Neural crest cell (in vitro differentiated cells): ENCODE results near the gene VASH1. TPM values are rescaled to one million over a fixed set of nuclear protein-coding genes. Genes with fewer than 3 reads are reported as not detected.

Experiments
- DNase-seq: peaks from one replicate; pipeline ENCODE4 v3.0.0; 2021; ENCODE audit warnings: low read depth, mixed read lengths, low spot score
- H3K27ac Mint-ChIP-seq: one replicate; pipeline ENCODE4 v1.8.0; 2021; ENCODE audit warnings: mild to moderate bottlenecking, mixed read lengths; ENCODE audit not compliant: unreplicated experiment
- H3K27me3 Mint-ChIP-seq: 2 replicates; pipeline ENCODE4 v1.8.0; 2021; ENCODE audit warnings: low read depth, mild to moderate bottlenecking, mixed read lengths
- H3K36me3 Mint-ChIP-seq: 2 replicates; pipeline ENCODE4 v1.8.0; 2021; ENCODE audit warnings: low read depth, mild to moderate bottlenecking, mixed read lengths
- H3K4me1 Mint-ChIP-seq: 2 replicates; pipeline ENCODE4 v1.8.0; 2021; ENCODE audit warnings: mixed read lengths
- H3K4me3 Mint-ChIP-seq: one replicate; pipeline ENCODE4 v1.8.0; 2021; ENCODE audit warnings: mild to moderate bottlenecking, mixed read lengths
- H3K9me3 Mint-ChIP-seq: 2 replicates; pipeline ENCODE4 v1.8.0; 2021; ENCODE audit warnings: mixed read lengths
- total RNA-seq: library from RNA; stranded (reverse); gene quantifications from 2 replicates; pipeline ENCODE4 v1.2.1, GENCODE V29; 2021
- TF ChIP-seq, protein P1 (sequence below): fragments of 200-600 bp; sonication (generic); conservative IDR thresholded peaks from 2 replicates; pipeline ENCODE4 v1.5.0; 2021; ENCODE audit warnings: antibody characterized with exemption, mild to moderate bottlenecking

The VASH1 gene
- total RNA-seq, 1 donor from 2014 or later, result 72.0 TPM

- Mint-ChIP-seq H3K4me1 (peaks cover 27% of the 10 kb centered on the region), H3K27me3 (no peaks in the 10 kb centered on the region), H3K36me3 (peaks cover 7% of the 10 kb centered on the region), H3K27ac (no peak overlapping the region), H3K4me3 (no peak overlapping the region), H3K9me3 (no peaks in the 10 kb centered on the region)
- TF ChIP-seq, protein P1, sequence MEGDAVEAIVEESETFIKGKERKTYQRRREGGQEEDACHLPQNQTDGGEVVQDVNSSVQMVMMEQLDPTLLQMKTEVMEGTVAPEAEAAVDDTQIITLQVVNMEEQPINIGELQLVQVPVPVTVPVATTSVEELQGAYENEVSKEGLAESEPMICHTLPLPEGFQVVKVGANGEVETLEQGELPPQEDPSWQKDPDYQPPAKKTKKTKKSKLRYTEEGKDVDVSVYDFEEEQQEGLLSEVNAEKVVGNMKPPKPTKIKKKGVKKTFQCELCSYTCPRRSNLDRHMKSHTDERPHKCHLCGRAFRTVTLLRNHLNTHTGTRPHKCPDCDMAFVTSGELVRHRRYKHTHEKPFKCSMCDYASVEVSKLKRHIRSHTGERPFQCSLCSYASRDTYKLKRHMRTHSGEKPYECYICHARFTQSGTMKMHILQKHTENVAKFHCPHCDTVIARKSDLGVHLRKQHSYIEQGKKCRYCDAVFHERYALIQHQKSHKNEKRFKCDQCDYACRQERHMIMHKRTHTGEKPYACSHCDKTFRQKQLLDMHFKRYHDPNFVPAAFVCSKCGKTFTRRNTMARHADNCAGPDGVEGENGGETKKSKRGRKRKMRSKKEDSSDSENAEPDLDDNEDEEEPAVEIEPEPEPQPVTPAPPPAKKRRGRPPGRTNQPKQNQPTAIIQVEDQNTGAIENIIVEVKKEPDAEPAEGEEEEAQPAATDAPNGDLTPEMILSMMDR, result no peak
- no peak for DNase-seq
Measured at GRCh38 chr14:76808011-76808410, 46.7 kb downstream of the VASH1 start.

DNA sequence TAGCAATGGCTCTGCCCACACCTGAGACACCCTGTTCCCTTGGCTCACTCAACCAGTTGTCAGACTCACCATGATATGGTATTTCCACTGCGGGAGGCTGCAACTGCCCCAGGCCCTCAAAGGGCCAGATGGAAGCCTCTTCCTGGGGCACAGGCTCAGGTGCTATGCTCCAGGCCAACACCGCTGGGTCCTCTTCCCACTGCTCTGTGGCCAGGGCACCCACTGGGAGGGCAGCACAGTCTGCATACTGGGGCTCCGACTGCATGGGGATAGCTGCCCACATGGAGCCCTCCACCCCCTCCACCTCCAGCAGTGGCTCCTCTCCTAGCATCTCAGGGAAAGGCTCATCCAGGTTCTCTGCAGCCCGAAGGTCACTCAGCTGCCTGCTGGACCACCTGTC lies 47.7 kb downstream of the VASH1 start:
- Mint-ChIP-seq H3K27me3 (no peaks in the 10 kb centered on the region), H3K9me3 (no peaks in the 10 kb centered on the region), H3K4me1 (peaks cover 30% of the 10 kb centered on the region), H3K27ac (no peak overlapping the region), H3K4me3 (peak overlapping the region; percentile 74), H3K36me3 (peaks cover 7% of the 10 kb centered on the region)
- DNase-seq, result no peak
- TF ChIP-seq, protein P1, result no peak

GRCh38 chr14:76810525-76810924 lies 49.3 kb downstream of the VASH1 start:
- no peak overlapping the region for H3K27ac Mint-ChIP-seq
- H3K36me3 Mint-ChIP-seq, result peaks cover 7% of the 10 kb centered on the region
- H3K27me3 Mint-ChIP-seq, result no peaks in the 10 kb centered on the region
- no peaks in the 10 kb centered on the region for H3K9me3 Mint-ChIP-seq
- H3K4me1 Mint-ChIP-seq, result peaks cover 30% of the 10 kb centered on the region
- TF ChIP-seq, protein P1, result no peak
- H3K4me3 Mint-ChIP-seq, result peak overlapping the region; percentile 96
- DNase-seq, result no peak

GRCh38 chr14:76810953-76811400 lies 49.7 kb downstream of the VASH1 start:
- DNase-seq, result no peak
- Mint-ChIP-seq H3K9me3 (no peaks in the 10 kb centered on the region), H3K27me3 (no peaks in the 10 kb centered on the region), H3K4me1 (peaks cover 30% of the 10 kb centered on the region), H3K27ac (peak overlapping the region; percentile 44), H3K4me3 (peak overlapping the region; percentile 96), H3K36me3 (peaks cover 7% of the 10 kb centered on the region)
- TF ChIP-seq, protein P1, result peak; percentile 43

DNA sequence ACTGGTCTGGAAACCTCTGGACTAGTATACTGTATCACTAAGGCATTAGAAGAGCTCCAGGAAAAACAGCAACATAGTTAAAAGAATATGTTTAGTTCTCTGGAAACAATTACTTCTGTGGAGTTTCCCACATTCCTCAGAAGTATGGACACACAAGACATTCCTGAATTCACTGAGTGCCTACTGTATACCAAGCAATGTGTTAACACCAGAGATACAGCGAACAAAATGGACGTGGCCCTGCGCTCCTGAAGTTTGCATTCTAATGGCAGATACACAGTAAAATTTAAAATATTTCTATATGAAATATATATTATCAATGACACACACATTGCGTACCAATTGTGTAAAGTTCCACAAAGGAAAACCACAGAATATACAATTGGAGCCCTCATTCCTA lies 50.3 kb downstream of the VASH1 start:
- peaks cover 7% of the 10 kb centered on the region for H3K36me3 Mint-ChIP-seq
- H3K4me3 Mint-ChIP-seq, result peak overlapping the region; percentile 96
- TF ChIP-seq, protein P1, result no peak
- H3K27me3 Mint-ChIP-seq, result no peaks in the 10 kb centered on the region
- no peaks in the 10 kb centered on the region for H3K9me3 Mint-ChIP-seq
- H3K27ac Mint-ChIP-seq, result no peak overlapping the region
- DNase-seq, result no peak
- peaks cover 30% of the 10 kb centered on the region for H3K4me1 Mint-ChIP-seq

DNA sequence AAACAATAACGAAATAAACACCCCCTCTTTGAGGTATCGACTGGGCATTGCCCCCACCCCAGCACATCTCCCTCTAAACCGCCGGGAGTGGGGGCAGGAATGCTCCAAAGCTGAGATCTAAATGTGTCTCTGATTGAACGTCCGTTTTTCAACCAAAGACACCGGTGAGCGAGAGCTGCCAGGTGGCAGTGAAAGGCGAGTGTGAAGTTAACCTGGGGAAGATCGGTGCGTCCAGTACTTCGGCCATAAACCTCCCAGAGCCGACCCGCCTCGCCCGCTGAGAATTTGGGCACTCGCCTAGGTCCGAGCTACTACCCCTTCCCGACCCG lies 50.8 kb downstream of the VASH1 start:
- H3K27me3 Mint-ChIP-seq, result no peaks in the 10 kb centered on the region
- H3K9me3 Mint-ChIP-seq, result no peaks in the 10 kb centered on the region
- H3K27ac Mint-ChIP-seq, result peak overlapping the region; percentile 29
- TF ChIP-seq, protein P1, result no peak
- H3K36me3 Mint-ChIP-seq, result peaks cover 5% of the 10 kb centered on the region
- H3K4me1 Mint-ChIP-seq, result peaks cover 30% of the 10 kb centered on the region
- peak overlapping the region; percentile 96 for H3K4me3 Mint-ChIP-seq
- DNase-seq, result no peak
